SU-DHL-6 (cell line): Measurements from ENCODE around the gene RYK.

Experiments
- CTCF ChIP-seq: fragments of 200-600 bp; sonication (generic); IDR thresholded peaks from one replicate; pipeline ENCODE4 v1.5.1; 2017; ENCODE audit warnings: antibody characterized with exemption, mild to moderate bottlenecking, low read length, moderate library complexity; ENCODE audit not compliant: insufficient read depth, poor library complexity, severe bottlenecking
- EZH2phosphoT487 ChIP-seq: fragments of 200-600 bp; sonication (generic), shearing (Covaris generic); conservative IDR thresholded peaks from 2 replicates; pipeline ENCODE4 v1.6.1; 2018; ENCODE audit warnings: mild to moderate bottlenecking, antibody characterized with exemption, low read length, moderate library complexity, mixed read lengths

- no peak for TF ChIP-seq CTCF
- no peak for TF ChIP-seq EZH2phosphoT487
Measured at GRCh38 chr3:134228035-134228434, 22.6 kb downstream of the RYK start.
